ENCODE data around the gene SPATA3. TPM values are rescaled to one million over a fixed set of nuclear protein-coding genes. Genes with fewer than 3 reads are reported as not detected.

SPATA3 gene
- total and polyA plus RNA-seq, 4 donors, result not detected

GRCh38 chr2:230981704-230982103 is 14.2 kb upstream of the SPATA3 start:
- WGBS, result 91% methylated on average over 8 of the region's 8 CpGs
- DNase-seq (ENCODE audit: low spot score), result no peak
- H3K27ac ChIP-seq (ENCODE audit: low read depth in 1 of 2, low read length in 2 of 2), result no peak overlapping the region

GRCh38 chr2:230982126-230982525 is 13.8 kb upstream of the SPATA3 start:
- Histone ChIP-seq H3K9ac (ENCODE audit: low read depth in 1 of 2, low read length in 2 of 2) (no peak overlapping the region), H3K27me3 (ENCODE audit: control insufficient read depth in 4 of 4, insufficient read depth in 4 of 4, low read length in 3 of 4) (no peaks in the 10 kb centered on the region), H3K27ac (ENCODE audit: low read depth in 1 of 2, low read length in 2 of 2) (no peak overlapping the region), H3K4me3 (ENCODE audit: low read depth in 1 of 3, low read length in 3 of 3) (no peak overlapping the region), H3K4me1 (ENCODE audit: control insufficient read depth in 4 of 4, insufficient read depth in 4 of 4, low read length in 3 of 4) (peaks cover 0 to 5% (median 2%) of the 10 kb centered on the region in 4 donors), H3K36me3 (ENCODE audit: control insufficient read depth in 4 of 4, insufficient read depth in 3 of 4, low read depth in 1 of 4, low read length in 3 of 4) (no peaks in the 10 kb centered on the region), H3K9me3 (ENCODE audit: control insufficient read depth in 4 of 4, low read length in 3 of 4) (no peaks in the 10 kb centered on the region)
- DNase-seq (ENCODE audit: low spot score), result no peak
- WGBS, result 92% methylated on average over 5 of the region's 5 CpGs
- TF ChIP-seq HNF4A (conservative IDR thresholded peaks at IDR 0.05), result no peak
- TF ChIP-seq EGR1 (IDR thresholded peaks at IDR 0.05; ENCODE audit: low read depth in 2 of 2), result no peak
- TF ChIP-seq HNF4G (IDR thresholded peaks at IDR 0.05), result no peak
- TF ChIP-seq RXRA (IDR thresholded peaks at IDR 0.05), result no peak
- no peak for TF ChIP-seq REST (IDR thresholded peaks at IDR 0.05)
- no peak for TF ChIP-seq TAF1 (conservative IDR thresholded peaks at IDR 0.05)
- TF ChIP-seq NR2F2 (IDR thresholded peaks at IDR 0.05), result no peak
- no peak for TF ChIP-seq ZBTB33 (IDR thresholded peaks at IDR 0.05)
- no peak for TF ChIP-seq FOXA2 (IDR thresholded peaks at IDR 0.05)
- TF ChIP-seq FOXA1 (IDR thresholded peaks at IDR 0.05), result no peak

More at GRCh38 chr2:230981704-230982103, 14.2 kb upstream of the SPATA3 start:
- TF ChIP-seq HNF4A (conservative IDR thresholded peaks at IDR 0.05) (no peak), SP1 (IDR thresholded peaks at IDR 0.05) (no peak), ATF3 (IDR thresholded peaks at IDR 0.05) (no peak), FOXA2 (IDR thresholded peaks at IDR 0.05) (no peak), REST (IDR thresholded peaks at IDR 0.05) (no peak), NR2F2 (IDR thresholded peaks at IDR 0.05) (no peak), JUND (IDR thresholded peaks at IDR 0.05) (no peak), RXRA (IDR thresholded peaks at IDR 0.05) (no peak), ZBTB33 (IDR thresholded peaks at IDR 0.05) (no peak)
- no peaks in the 10 kb centered on the region for H3K9me3 ChIP-seq (ENCODE audit: control insufficient read depth in 4 of 4, low read length in 3 of 4)
- peaks cover 0 to 2% (median under 1%) of the 10 kb centered on the region in 4 donors for H3K4me1 ChIP-seq (ENCODE audit: control insufficient read depth in 4 of 4, insufficient read depth in 4 of 4, low read length in 3 of 4)
- no peak overlapping the region for H3K9ac ChIP-seq (ENCODE audit: low read depth in 1 of 2, low read length in 2 of 2)
- H3K27me3 ChIP-seq (ENCODE audit: control insufficient read depth in 4 of 4, insufficient read depth in 4 of 4, low read length in 3 of 4), result no peaks in the 10 kb centered on the region
- no peaks in the 10 kb centered on the region for H3K36me3 ChIP-seq (ENCODE audit: control insufficient read depth in 4 of 4, insufficient read depth in 3 of 4, low read depth in 1 of 4, low read length in 3 of 4)
- no peak overlapping the region for H3K4me3 ChIP-seq (ENCODE audit: low read depth in 1 of 3, low read length in 3 of 3)

Measured in liver (tissue), 9 donors.